Parathyroid adenoma (tissue), 2 donors: ENCODE data around the gene BIRC6.

Experiments used
- H2AFZ ChIP-seq: fragments of 300-600 bp; sonication (generic); one replicate; pipeline ENCODE4 v1.7.0; 2017; ENCODE audit warnings: antibody characterized with exemption, mild to moderate bottlenecking
- H3K27ac ChIP-seq: fragments of 300-600 bp; sonication (generic); one replicate; pipeline ENCODE4 v1.7.0; 2017
- H3K27me3 ChIP-seq: fragments of 300-600 bp; sonication (generic); one replicate; pipeline ENCODE4 v1.7.0; 2017; ENCODE audit warnings: low read length; ENCODE audit not compliant: control insufficient read depth, insufficient read depth
- H3K36me3 ChIP-seq: fragments of 300-600 bp; sonication (generic); one replicate; pipeline ENCODE4 v1.7.0; 2017; ENCODE audit warnings: low read length; ENCODE audit not compliant: control insufficient read depth, insufficient read depth
- H3K4me1 ChIP-seq: fragments of 300-600 bp; sonication (generic); one replicate; pipeline ENCODE4 v1.7.0; 2017; ENCODE audit warnings: control low read depth
- H3K4me2 ChIP-seq: fragments of 300-600 bp; sonication (generic); one replicate; pipeline ENCODE4 v1.7.0; 2017; ENCODE audit warnings: low read length
- H3K4me3 ChIP-seq: fragments of 300-600 bp; sonication (generic); one replicate; pipeline ENCODE4 v1.7.0; 2017; ENCODE audit warnings: low read depth, low read length
- H3K79me2 ChIP-seq: fragments of 300-600 bp; sonication (generic); one replicate; pipeline ENCODE4 v1.7.0; 2017; ENCODE audit warnings: control low read depth
- H3K9ac ChIP-seq: fragments of 300-600 bp; sonication (generic); one replicate; pipeline ENCODE4 v1.7.0; 2017; ENCODE audit warnings: mild to moderate bottlenecking
- H3K9me3 ChIP-seq: fragments of 300-600 bp; sonication (generic); one replicate; pipeline ENCODE4 v1.7.0; 2017; ENCODE audit warnings: low read length; ENCODE audit not compliant: control insufficient read depth
- TF ChIP-seq, protein P1 (sequence below): fragments of 300-600 bp; sonication (generic); IDR thresholded peaks from one replicate; pipeline ENCODE4 v1.7.0; 2017; ENCODE audit warnings: antibody characterized with exemption, mild to moderate bottlenecking
- donor health status: primary hyperparathyroidism.

Gene BIRC6

DNA sequence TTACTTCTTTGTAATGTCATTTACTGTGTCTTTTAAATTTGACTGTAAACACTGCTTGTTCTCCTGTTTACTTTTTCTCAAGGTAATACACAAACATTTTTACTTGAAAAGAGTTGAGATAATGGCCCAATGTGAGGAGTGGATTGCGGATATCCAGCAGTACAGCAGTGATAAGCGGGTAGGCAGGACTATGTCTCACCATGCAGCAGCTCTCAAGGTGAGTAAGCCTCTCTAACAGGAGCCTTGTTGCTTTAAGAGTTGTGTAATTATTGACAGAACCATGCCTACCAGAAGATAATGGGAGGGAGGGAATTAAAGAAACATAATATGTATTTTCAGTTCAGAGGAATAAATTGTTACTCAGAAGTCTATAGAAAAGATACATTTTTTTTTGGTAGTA is 254.5 kb downstream of the BIRC6 start:
- Histone ChIP-seq H3K79me2 (no peaks in the 10 kb centered on the region), H3K27me3 (no peaks in the 10 kb centered on the region), H2AFZ (no peak overlapping the region), H3K27ac (no peak overlapping the region), H3K4me3 (no peak overlapping the region), H3K9me3 (no peaks in the 10 kb centered on the region), H3K9ac (no peak overlapping the region), H3K36me3 (no peaks in the 10 kb centered on the region), H3K4me2 (no peak overlapping the region), H3K4me1 (no peaks in the 10 kb centered on the region)
- TF ChIP-seq, protein P1, sequence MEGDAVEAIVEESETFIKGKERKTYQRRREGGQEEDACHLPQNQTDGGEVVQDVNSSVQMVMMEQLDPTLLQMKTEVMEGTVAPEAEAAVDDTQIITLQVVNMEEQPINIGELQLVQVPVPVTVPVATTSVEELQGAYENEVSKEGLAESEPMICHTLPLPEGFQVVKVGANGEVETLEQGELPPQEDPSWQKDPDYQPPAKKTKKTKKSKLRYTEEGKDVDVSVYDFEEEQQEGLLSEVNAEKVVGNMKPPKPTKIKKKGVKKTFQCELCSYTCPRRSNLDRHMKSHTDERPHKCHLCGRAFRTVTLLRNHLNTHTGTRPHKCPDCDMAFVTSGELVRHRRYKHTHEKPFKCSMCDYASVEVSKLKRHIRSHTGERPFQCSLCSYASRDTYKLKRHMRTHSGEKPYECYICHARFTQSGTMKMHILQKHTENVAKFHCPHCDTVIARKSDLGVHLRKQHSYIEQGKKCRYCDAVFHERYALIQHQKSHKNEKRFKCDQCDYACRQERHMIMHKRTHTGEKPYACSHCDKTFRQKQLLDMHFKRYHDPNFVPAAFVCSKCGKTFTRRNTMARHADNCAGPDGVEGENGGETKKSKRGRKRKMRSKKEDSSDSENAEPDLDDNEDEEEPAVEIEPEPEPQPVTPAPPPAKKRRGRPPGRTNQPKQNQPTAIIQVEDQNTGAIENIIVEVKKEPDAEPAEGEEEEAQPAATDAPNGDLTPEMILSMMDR = no peak

DNA sequence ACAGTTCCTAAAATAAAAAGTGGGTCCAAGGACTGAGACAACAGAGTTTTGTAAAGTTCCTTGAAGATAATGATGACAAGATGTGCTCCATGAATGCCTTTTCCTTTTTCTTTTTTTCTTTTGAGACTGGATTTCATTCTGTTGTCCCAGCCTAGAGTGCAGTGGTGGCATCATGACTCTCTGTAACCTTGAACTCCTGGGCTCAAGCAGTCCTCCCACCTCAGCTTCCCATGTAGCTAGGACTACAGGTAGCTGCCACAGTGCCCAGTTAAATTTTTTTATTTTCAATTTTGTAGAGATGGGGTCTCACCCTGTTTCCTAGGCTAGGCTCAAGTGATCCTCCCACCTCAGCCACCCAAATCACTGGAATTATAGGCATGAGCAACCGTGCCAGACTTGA is 254.9 kb downstream of the BIRC6 start:
- Histone ChIP-seq H3K27ac (no peak overlapping the region), H3K4me3 (no peak overlapping the region), H3K36me3 (no peaks in the 10 kb centered on the region)

DNA sequence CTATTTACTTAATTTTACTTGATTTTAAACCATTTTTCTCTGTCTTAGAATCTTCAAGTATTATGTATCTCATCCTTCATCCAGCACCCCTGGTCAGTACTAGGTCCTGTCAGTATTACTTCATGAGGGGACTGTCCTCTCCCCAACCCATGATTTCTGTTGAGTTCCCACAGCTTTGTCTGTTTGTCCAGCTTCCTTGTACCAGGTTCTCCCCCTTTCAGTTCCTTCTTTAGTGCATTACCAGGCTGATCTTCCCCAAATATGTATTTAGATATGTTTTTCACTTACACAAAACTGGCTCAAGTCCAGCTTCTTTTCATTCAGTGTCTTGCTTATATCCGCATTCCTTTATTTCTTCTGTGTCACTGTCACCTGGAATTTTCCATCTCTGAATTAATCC is 257.3 kb downstream of the BIRC6 start:
- H3K79me2 ChIP-seq = no peaks in the 10 kb centered on the region
- H3K27me3 ChIP-seq = no peaks in the 10 kb centered on the region
- H3K9me3 ChIP-seq = no peaks in the 10 kb centered on the region
- H3K4me3 ChIP-seq = no peak overlapping the region
- no peak overlapping the region for H3K9ac ChIP-seq
- H3K4me2 ChIP-seq = no peak overlapping the region
- TF ChIP-seq, protein P1 = no peak
- no peak overlapping the region for H3K27ac ChIP-seq
- H3K4me1 ChIP-seq = no peaks in the 10 kb centered on the region
- no peaks in the 10 kb centered on the region for H3K36me3 ChIP-seq
- no peak overlapping the region for H2AFZ ChIP-seq

More for the DNA sequence above, 254.9 kb downstream of the BIRC6 start:
- Histone ChIP-seq H3K4me1 (no peaks in the 10 kb centered on the region), H3K79me2 (no peaks in the 10 kb centered on the region), H3K9ac (no peak overlapping the region), H3K4me2 (no peak overlapping the region), H2AFZ (no peak overlapping the region), H3K9me3 (no peaks in the 10 kb centered on the region), H3K27me3 (no peaks in the 10 kb centered on the region)
- TF ChIP-seq, protein P1 = no peak

DNA sequence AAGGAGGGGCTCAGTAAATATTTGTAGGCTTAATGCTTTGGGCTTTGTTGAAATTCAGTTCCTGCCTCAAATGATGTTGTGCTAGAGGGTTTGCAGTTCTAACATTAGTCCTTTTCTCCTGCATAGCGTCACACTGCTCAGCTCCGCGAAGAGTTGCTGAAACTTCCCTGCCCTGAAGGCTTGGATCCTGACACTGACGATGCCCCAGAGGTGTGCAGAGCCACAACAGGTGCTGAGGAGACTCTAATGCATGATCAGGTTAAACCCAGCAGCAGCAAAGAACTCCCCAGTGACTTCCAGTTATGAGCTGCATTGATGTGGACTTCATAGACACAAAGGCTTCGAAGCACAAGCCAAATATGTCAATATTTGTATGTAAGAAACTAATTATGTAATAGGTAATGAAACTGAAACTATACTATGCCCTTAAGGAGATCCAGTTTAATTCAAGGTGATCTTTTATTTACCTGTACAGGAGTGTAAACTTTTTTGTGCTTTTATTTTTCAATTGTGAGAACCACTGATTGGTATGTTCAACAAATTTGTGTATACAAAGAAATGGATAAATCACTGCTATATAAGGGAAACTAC is 260.9 kb downstream of the BIRC6 start:
- H2AFZ ChIP-seq = no peak overlapping the region
- no peaks in the 10 kb centered on the region for H3K27me3 ChIP-seq
- H3K4me1 ChIP-seq = no peaks in the 10 kb centered on the region
- H3K9me3 ChIP-seq = no peaks in the 10 kb centered on the region
- H3K79me2 ChIP-seq = no peaks in the 10 kb centered on the region
- no peak overlapping the region for H3K27ac ChIP-seq
- H3K9ac ChIP-seq = no peak overlapping the region
- H3K4me2 ChIP-seq = no peak overlapping the region
- no peak overlapping the region for H3K4me3 ChIP-seq
- TF ChIP-seq, protein P1 = no peak
- no peaks in the 10 kb centered on the region for H3K36me3 ChIP-seq
